Measurements from ENCODE around the gene LAG3. TPM values are rescaled to one million over a fixed set of nuclear protein-coding genes. Genes with fewer than 3 reads are reported as not detected.

LAG3 gene
- total RNA-seq, 1 experiment from 2014 or later = 3.3 TPM

DNA sequence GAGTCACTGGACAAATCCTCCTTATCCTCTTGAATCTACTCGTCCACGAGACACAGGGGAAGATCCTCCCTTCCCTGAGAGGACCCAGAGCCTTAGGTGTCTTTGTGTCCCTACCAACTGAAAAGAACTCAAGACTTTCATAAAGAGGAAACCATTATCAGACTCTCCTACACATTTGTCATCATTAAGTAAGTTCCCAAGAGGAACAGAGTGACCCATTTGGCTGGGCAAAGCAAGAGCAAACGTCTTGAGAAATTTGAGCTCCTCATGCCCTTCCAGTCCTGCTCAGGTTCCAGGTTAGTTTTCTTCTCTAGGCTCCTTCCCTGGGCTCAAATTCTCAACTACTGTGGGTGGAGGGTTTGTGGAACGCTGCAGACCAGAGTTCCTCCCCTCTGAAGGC lies 25.1 kb upstream of the LAG3 start (continued):
- TF ChIP-seq SIN3A (IDR thresholded peaks at IDR 0.05; ENCODE audit: low read depth) = no peak
- TF ChIP-seq TCF7L2 (IDR thresholded peaks at IDR 0.05; ENCODE audit: borderline replicate concordance, extremely low read depth, insufficient read depth, insufficient read length) = no peak

DNA sequence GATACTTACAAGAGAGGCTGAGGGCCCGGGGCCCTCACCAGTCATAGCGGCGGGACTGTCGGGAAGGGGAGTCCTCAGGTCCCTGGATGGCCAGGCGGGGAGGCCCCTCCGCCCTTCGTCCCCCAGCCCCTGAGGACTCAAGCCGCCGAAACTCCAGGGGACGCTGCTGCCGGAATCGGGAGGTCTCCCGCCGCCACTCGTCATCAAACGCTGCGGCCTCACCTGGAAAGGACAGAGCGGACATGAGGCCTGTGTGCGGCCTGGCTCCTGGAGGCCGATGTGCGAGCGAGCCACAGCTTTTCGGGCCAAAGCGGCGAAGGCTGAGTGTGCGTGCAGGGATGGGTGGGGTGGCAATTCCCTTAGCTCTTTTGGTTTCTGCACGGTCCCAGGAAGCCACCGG lies 23.6 kb upstream of the LAG3 start:
- H4K20me1 ChIP-seq (ENCODE audit: insufficient read depth) = no peaks in the 10 kb centered on the region
- no peak for DNase-seq (ENCODE audit: low read depth, low spot score)
- H3K27me3 ChIP-seq (ENCODE audit: insufficient read depth, low read length) = no peaks in the 10 kb centered on the region
- intact Hi-C loops (cut with micrococcal nuclease) = no loop called here
- no peak overlapping the region for H3K4me3 ChIP-seq (replicated peaks in 1 of 2; ENCODE audit: low read depth in 1 of 2, low read length in 2 of 2)
- H3K4me2 ChIP-seq (ENCODE audit: low read length) = no peak overlapping the region
- peaks cover 7 to 11% of the 10 kb centered on the region in 2 experiments; a peak in 3 of 4 replicates for H3K4me1 ChIP-seq (ENCODE audit: control insufficient read depth in 1 of 2, insufficient read depth in 2 of 2, low read length in 2 of 2)
- H2AFZ ChIP-seq (ENCODE audit: low read depth, low read length, poor library complexity, severe bottlenecking) = no peak overlapping the region
- peaks cover 41 to 57% of the 10 kb centered on the region in 2 experiments; a peak in 3 of 4 replicates for H3K36me3 ChIP-seq (ENCODE audit: control insufficient read depth in 1 of 2, insufficient read depth in 2 of 2, low read length in 2 of 2)
- no peaks in the 10 kb centered on the region for H3K9me3 ChIP-seq (ENCODE audit: control insufficient read depth in 1 of 2, insufficient read depth in 1 of 2, low read depth in 1 of 2, low read length in 2 of 2)
- no peak overlapping the region for H3K9ac ChIP-seq (ENCODE audit: low read length)
- peaks cover 31% of the 10 kb centered on the region for H3K79me2 ChIP-seq (ENCODE audit: insufficient read depth, low read length)
- ChIA-PET RAD21 (ENCODE audit: low non-redundant PET in 1 of 2, low total read pairs in 2 of 2, uncharacterized antibody in 2 of 2, unreplicated experiment in 2 of 2) (no interaction called here), POLR2A (no interaction called here), CTCF (no interaction called here)
- no peak overlapping the region for H3K27ac ChIP-seq (ENCODE audit: low read depth, low read length)
- H3K9me2 ChIP-seq (ENCODE audit: insufficient read depth) = no peaks in the 10 kb centered on the region
- TF ChIP-seq ZNF274 (IDR thresholded peaks at IDR 0.05; ENCODE audit: low read depth, low read length) = no peak
- TF ChIP-seq, protein P1, sequence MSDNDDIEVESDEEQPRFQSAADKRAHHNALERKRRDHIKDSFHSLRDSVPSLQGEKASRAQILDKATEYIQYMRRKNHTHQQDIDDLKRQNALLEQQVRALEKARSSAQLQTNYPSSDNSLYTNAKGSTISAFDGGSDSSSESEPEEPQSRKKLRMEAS (IDR thresholded peaks at IDR 0.05) = no peak
- TF ChIP-seq CEBPB (IDR thresholded peaks at IDR 0.05; ENCODE audit: low read depth) = no peak
- TF ChIP-seq RAD21 (IDR thresholded peaks at IDR 0.05; ENCODE audit: low read depth) = no peak
- no peak for TF ChIP-seq JUND (IDR thresholded peaks at IDR 0.05)
- no peak for TF ChIP-seq POLR2A (IDR thresholded peaks at IDR 0.05; ENCODE audit: borderline replicate concordance, extremely low read depth, insufficient read depth, insufficient read length)
- TF ChIP-seq, protein P2, sequence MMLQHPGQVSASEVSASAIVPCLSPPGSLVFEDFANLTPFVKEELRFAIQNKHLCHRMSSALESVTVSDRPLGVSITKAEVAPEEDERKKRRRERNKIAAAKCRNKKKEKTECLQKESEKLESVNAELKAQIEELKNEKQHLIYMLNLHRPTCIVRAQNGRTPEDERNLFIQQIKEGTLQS (IDR thresholded peaks at IDR 0.05) = no peak
- no peak for ATAC-seq
- no TSS peak for BruUV-seq (replicated peaks)

DNA sequence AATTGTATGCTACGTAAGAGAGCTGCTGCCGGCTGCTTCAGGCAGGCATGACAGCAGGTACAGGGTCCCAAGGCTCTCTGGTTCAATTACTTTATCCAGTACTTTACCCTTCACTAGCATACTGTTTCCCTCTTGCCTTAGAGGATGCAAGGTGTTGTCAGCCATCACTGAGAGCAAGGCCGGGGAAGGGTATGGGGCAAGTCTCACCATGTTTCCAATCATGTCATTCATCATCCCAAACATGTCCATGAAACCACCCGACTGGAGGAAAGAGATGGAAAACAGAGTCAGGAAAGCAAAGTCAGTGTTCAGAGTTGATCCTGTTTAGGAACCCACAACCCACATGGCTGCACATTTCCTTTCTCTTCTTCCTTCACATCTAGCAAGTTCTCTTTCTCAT lies 21.8 kb upstream of the LAG3 start:
- Histone ChIP-seq H3K27me3 (ENCODE audit: insufficient read depth, low read length) (no peaks in the 10 kb centered on the region), H3K9me3 (ENCODE audit: control insufficient read depth in 1 of 2, insufficient read depth in 1 of 2, low read depth in 1 of 2, low read length in 2 of 2) (no peaks in the 10 kb centered on the region), H3K9ac (ENCODE audit: low read length) (no peak overlapping the region), H3K4me1 (ENCODE audit: control insufficient read depth in 1 of 2, insufficient read depth in 2 of 2, low read length in 2 of 2) (peaks cover 14 to 21% of the 10 kb centered on the region in 2 experiments; a peak in 3 of 4 replicates), H3K9me2 (ENCODE audit: insufficient read depth) (no peaks in the 10 kb centered on the region), H3K4me3 (replicated peaks in 1 of 2; ENCODE audit: low read depth in 1 of 2, low read length in 2 of 2) (no peak overlapping the region), H2AFZ (ENCODE audit: low read depth, low read length, poor library complexity, severe bottlenecking) (no peak overlapping the region), H3K79me2 (ENCODE audit: insufficient read depth, low read length) (peaks cover 31% of the 10 kb centered on the region), H3K36me3 (ENCODE audit: control insufficient read depth in 1 of 2, insufficient read depth in 2 of 2, low read length in 2 of 2) (peaks cover 41 to 57% of the 10 kb centered on the region in 2 experiments; a peak in 3 of 4 replicates), H3K4me2 (ENCODE audit: low read length) (no peak overlapping the region), H3K27ac (ENCODE audit: low read depth, low read length) (no peak overlapping the region), H4K20me1 (ENCODE audit: insufficient read depth) (no peaks in the 10 kb centered on the region)
- TF ChIP-seq, protein P3, sequence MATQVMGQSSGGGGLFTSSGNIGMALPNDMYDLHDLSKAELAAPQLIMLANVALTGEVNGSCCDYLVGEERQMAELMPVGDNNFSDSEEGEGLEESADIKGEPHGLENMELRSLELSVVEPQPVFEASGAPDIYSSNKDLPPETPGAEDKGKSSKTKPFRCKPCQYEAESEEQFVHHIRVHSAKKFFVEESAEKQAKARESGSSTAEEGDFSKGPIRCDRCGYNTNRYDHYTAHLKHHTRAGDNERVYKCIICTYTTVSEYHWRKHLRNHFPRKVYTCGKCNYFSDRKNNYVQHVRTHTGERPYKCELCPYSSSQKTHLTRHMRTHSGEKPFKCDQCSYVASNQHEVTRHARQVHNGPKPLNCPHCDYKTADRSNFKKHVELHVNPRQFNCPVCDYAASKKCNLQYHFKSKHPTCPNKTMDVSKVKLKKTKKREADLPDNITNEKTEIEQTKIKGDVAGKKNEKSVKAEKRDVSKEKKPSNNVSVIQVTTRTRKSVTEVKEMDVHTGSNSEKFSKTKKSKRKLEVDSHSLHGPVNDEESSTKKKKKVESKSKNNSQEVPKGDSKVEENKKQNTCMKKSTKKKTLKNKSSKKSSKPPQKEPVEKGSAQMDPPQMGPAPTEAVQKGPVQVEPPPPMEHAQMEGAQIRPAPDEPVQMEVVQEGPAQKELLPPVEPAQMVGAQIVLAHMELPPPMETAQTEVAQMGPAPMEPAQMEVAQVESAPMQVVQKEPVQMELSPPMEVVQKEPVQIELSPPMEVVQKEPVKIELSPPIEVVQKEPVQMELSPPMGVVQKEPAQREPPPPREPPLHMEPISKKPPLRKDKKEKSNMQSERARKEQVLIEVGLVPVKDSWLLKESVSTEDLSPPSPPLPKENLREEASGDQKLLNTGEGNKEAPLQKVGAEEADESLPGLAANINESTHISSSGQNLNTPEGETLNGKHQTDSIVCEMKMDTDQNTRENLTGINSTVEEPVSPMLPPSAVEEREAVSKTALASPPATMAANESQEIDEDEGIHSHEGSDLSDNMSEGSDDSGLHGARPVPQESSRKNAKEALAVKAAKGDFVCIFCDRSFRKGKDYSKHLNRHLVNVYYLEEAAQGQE (IDR thresholded peaks at IDR 0.05; ENCODE audit: low read depth) = no peak
- TF ChIP-seq EGR1 (IDR thresholded peaks at IDR 0.05; ENCODE audit: low read depth) = no peak
- ChIA-PET CTCF (no interaction called here), POLR2A (no interaction called here), RAD21 (ENCODE audit: low non-redundant PET in 1 of 2, low total read pairs in 2 of 2, uncharacterized antibody in 2 of 2, unreplicated experiment in 2 of 2) (no interaction called here)
- ATAC-seq (no peak), DNase-seq (ENCODE audit: low read depth, low spot score) (no peak)
- intact Hi-C loops (cut with micrococcal nuclease) = loop anchor here (5.0 kb wide), 1 partner anchor 212 kb away; no protein-coding TSS in a partner anchor
- BruUV-seq (replicated peaks) = no TSS peak

Data from HCT116 (cell line).